Hypothalamus (tissue), 51 donors: ENCODE data around the gene SELP.

Source experiments
- DNase-seq, 51 donors: peaks; one replicate each; lab custom pipeline; 2025; lab: John Stamatoyannopoulos, UW

The SELP gene

GRCh38 chr1:169623132-169623926 lies 6.6 kb downstream of the SELP start:
- DNase-seq = no peak

GRCh38 chr1:169620565-169620964 lies 9.4 kb downstream of the SELP start:
- no peak for DNase-seq

- DNase-seq = no peak
Observed at GRCh38 chr1:169618367-169618766, 11.6 kb downstream of the SELP start.

- DNase-seq = no peak
Observed at GRCh38 chr1:169615803-169616202, 14.1 kb downstream of the SELP start.

GRCh38 chr1:169610858-169611257 lies 19.1 kb downstream of the SELP start:
- DNase-seq = no peak

GRCh38 chr1:169610108-169610507 lies 19.8 kb downstream of the SELP start:
- no peak for DNase-seq

- no peak for DNase-seq
Observed at GRCh38 chr1:169608226-169608625, 21.7 kb downstream of the SELP start.

GRCh38 chr1:169604781-169605560 lies 25.0 kb downstream of the SELP start:
- peak in 10 of 51 donors; percentile 0 to 30 (median 5) for DNase-seq

- peak in 3 of 51 donors; percentile 5 to 53 (median 16) for DNase-seq
Observed at GRCh38 chr1:169601096-169601881, 28.6 kb downstream of the SELP start.

- DNase-seq = no peak
Observed at GRCh38 chr1:169595764-169596711, 33.9 kb downstream of the SELP start.

- no peak for DNase-seq
Observed at GRCh38 chr1:169594391-169594790, 35.5 kb downstream of the SELP start.

- DNase-seq = no peak
Observed at GRCh38 chr1:169590932-169591331, 39.0 kb downstream of the SELP start.

GRCh38 chr1:169588785-169589485 lies 41.0 kb downstream of the SELP start:
- no peak for DNase-seq

GRCh38 chr1:169588112-169588511 lies 41.8 kb downstream of the SELP start:
- DNase-seq = no peak

GRCh38 chr1:169586395-169587255 lies 43.3 kb downstream of the SELP start, which contains the start of gene F5:
Gene F5, minus strand, starts transcription at chr1:169586481. Its CDS starts 95 bp downstream, at chr1:169586386.
- DNase-seq = peak in 48 of 51 donors; percentile 4 to 77 (median 50)

- DNase-seq = no peak
Observed at GRCh38 chr1:169586067-169586394, 43.9 kb downstream of the SELP start.

- DNase-seq = no peak
Observed at GRCh38 chr1:169585181-169585580, 44.7 kb downstream of the SELP start.

GRCh38 chr1:169584483-169585144 lies 45.3 kb downstream of the SELP start:
- DNase-seq = no peak
